HUES6 (cell line): ENCODE data around the gene DOCK1.

ENCODE experiments used
- H3K27ac ChIP-seq: 2 replicates; pipeline ENCODE4 v1.7.0; 2013; ENCODE audit warnings: low read depth, mild to moderate bottlenecking, low read length, inconsistent platforms
- H3K27me3 ChIP-seq: 2 replicates; pipeline ENCODE4 v1.6.1; 2013; ENCODE audit warnings: low read length; ENCODE audit not compliant: control insufficient read depth, insufficient read depth
- H3K36me3 ChIP-seq: 2 replicates; pipeline ENCODE4 v1.6.1; 2013; ENCODE audit warnings: low read length; ENCODE audit not compliant: control insufficient read depth, insufficient read depth
- H3K4me1 ChIP-seq: 2 replicates; pipeline ENCODE4 v1.6.1; 2013; ENCODE audit warnings: low read length; ENCODE audit not compliant: control insufficient read depth, insufficient read depth
- H3K4me3 ChIP-seq: 2 replicates; pipeline ENCODE4 v1.5.1; 2013; ENCODE audit warnings: low read depth, low read length
- H3K9ac ChIP-seq: one replicate; pipeline ENCODE4 v1.6.1; 2013; ENCODE audit warnings: mild to moderate bottlenecking, low read length
- H3K9me3 ChIP-seq: 2 replicates; pipeline ENCODE4 v1.6.1; 2013; ENCODE audit warnings: low read depth, low read length; ENCODE audit not compliant: control insufficient read depth, insufficient read depth

The DOCK1 gene

GRCh38 chr10:127372361-127372760 is 467.1 kb downstream of the DOCK1 start:
- H3K27me3 ChIP-seq = no peaks in the 10 kb centered on the region
- H3K4me3 ChIP-seq = no peak overlapping the region
- H3K27ac ChIP-seq = no peak overlapping the region
- H3K9me3 ChIP-seq = no peaks in the 10 kb centered on the region
- peaks cover 19% of the 10 kb centered on the region for H3K36me3 ChIP-seq
- no peak overlapping the region for H3K9ac ChIP-seq
- no peaks in the 10 kb centered on the region for H3K4me1 ChIP-seq

- no peaks in the 10 kb centered on the region for H3K9me3 ChIP-seq
- no peaks in the 10 kb centered on the region for H3K27me3 ChIP-seq
- no peak overlapping the region for H3K27ac ChIP-seq
- peaks cover 19% of the 10 kb centered on the region for H3K36me3 ChIP-seq
- H3K9ac ChIP-seq = no peak overlapping the region
- no peak overlapping the region for H3K4me3 ChIP-seq
- no peaks in the 10 kb centered on the region for H3K4me1 ChIP-seq
Measured at GRCh38 chr10:127374074-127374680, 468.9 kb downstream of the DOCK1 start.

- H3K4me3 ChIP-seq = no peak overlapping the region
- H3K4me1 ChIP-seq = no peaks in the 10 kb centered on the region
- H3K27ac ChIP-seq = no peak overlapping the region
- no peak overlapping the region for H3K9ac ChIP-seq
- H3K9me3 ChIP-seq = no peaks in the 10 kb centered on the region
- H3K36me3 ChIP-seq = peaks cover 19% of the 10 kb centered on the region
- H3K27me3 ChIP-seq = no peaks in the 10 kb centered on the region
Measured at GRCh38 chr10:127374901-127375300, 469.7 kb downstream of the DOCK1 start.

GRCh38 chr10:127375461-127375860 is 470.2 kb downstream of the DOCK1 start:
- peaks cover 19% of the 10 kb centered on the region for H3K36me3 ChIP-seq
- no peaks in the 10 kb centered on the region for H3K9me3 ChIP-seq
- no peak overlapping the region for H3K4me3 ChIP-seq
- H3K9ac ChIP-seq = no peak overlapping the region
- no peaks in the 10 kb centered on the region for H3K27me3 ChIP-seq
- no peak overlapping the region for H3K27ac ChIP-seq
- H3K4me1 ChIP-seq = no peaks in the 10 kb centered on the region

GRCh38 chr10:127376071-127376470 is 470.8 kb downstream of the DOCK1 start:
- Histone ChIP-seq H3K27me3 (no peaks in the 10 kb centered on the region), H3K27ac (no peak overlapping the region), H3K36me3 (peaks cover 19% of the 10 kb centered on the region), H3K9ac (no peak overlapping the region), H3K4me3 (no peak overlapping the region), H3K4me1 (no peaks in the 10 kb centered on the region), H3K9me3 (no peaks in the 10 kb centered on the region)

GRCh38 chr10:127378628-127379027 is 473.4 kb downstream of the DOCK1 start:
- Histone ChIP-seq H3K4me3 (no peak overlapping the region), H3K27me3 (no peaks in the 10 kb centered on the region), H3K9ac (no peak overlapping the region), H3K27ac (no peak overlapping the region), H3K4me1 (no peaks in the 10 kb centered on the region), H3K9me3 (no peaks in the 10 kb centered on the region), H3K36me3 (peaks cover 22% of the 10 kb centered on the region)

- H3K36me3 ChIP-seq = peaks cover 22% of the 10 kb centered on the region
- H3K27ac ChIP-seq = no peak overlapping the region
- H3K4me3 ChIP-seq = no peak overlapping the region
- peaks cover 8% of the 10 kb centered on the region for H3K4me1 ChIP-seq
- no peaks in the 10 kb centered on the region for H3K27me3 ChIP-seq
- no peaks in the 10 kb centered on the region for H3K9me3 ChIP-seq
- no peak overlapping the region for H3K9ac ChIP-seq
Measured at GRCh38 chr10:127384532-127384931, 479.3 kb downstream of the DOCK1 start.

- H3K36me3 ChIP-seq = peaks cover 22% of the 10 kb centered on the region
- H3K27ac ChIP-seq = no peak overlapping the region
- H3K9ac ChIP-seq = no peak overlapping the region
- H3K9me3 ChIP-seq = no peaks in the 10 kb centered on the region
- H3K4me3 ChIP-seq = no peak overlapping the region
- H3K27me3 ChIP-seq = no peaks in the 10 kb centered on the region
- peaks cover 8% of the 10 kb centered on the region for H3K4me1 ChIP-seq
Measured at GRCh38 chr10:127385066-127385465, 479.8 kb downstream of the DOCK1 start.

GRCh38 chr10:127386606-127387327 is 481.5 kb downstream of the DOCK1 start:
- Histone ChIP-seq H3K36me3 (peaks cover 17% of the 10 kb centered on the region), H3K9me3 (no peaks in the 10 kb centered on the region), H3K27me3 (no peaks in the 10 kb centered on the region), H3K9ac (no peak overlapping the region), H3K27ac (no peak overlapping the region), H3K4me3 (no peak overlapping the region), H3K4me1 (peaks cover 8% of the 10 kb centered on the region)

GRCh38 chr10:127391875-127392274 is 486.6 kb downstream of the DOCK1 start:
- Histone ChIP-seq H3K9ac (no peak overlapping the region), H3K27me3 (no peaks in the 10 kb centered on the region), H3K4me3 (no peak overlapping the region), H3K9me3 (no peaks in the 10 kb centered on the region), H3K4me1 (peaks cover 6% of the 10 kb centered on the region), H3K36me3 (peaks cover 9% of the 10 kb centered on the region; the same call in 1 of the 2 replicates), H3K27ac (no peak overlapping the region)

- Histone ChIP-seq H3K36me3 (peaks cover 9% of the 10 kb centered on the region), H3K4me3 (no peak overlapping the region), H3K9me3 (no peaks in the 10 kb centered on the region), H3K9ac (no peak overlapping the region), H3K27me3 (no peaks in the 10 kb centered on the region), H3K4me1 (no peaks in the 10 kb centered on the region), H3K27ac (no peak overlapping the region)
Measured at GRCh38 chr10:127392351-127393235, 487.4 kb downstream of the DOCK1 start.
